GM23338 (cell line): Measurements from ENCODE around the gene LRRTM2. TPM values are rescaled to one million over a fixed set of nuclear protein-coding genes. Genes with fewer than 3 reads are reported as not detected.

Source experiments
- ATAC-seq: fragments of 200-7000 bp; cut with Tn5 transposase; 3 replicates; pipeline ENCODE4 v1.9.1; 2020
- DNase-seq: peaks from one replicate; pipeline ENCODE4 v3.0.0-alpha.2; 2015; ENCODE audit warnings: low spot score
- H2AFZ ChIP-seq: fragments of 200-600 bp; sonication (generic); 2 replicates; pipeline ENCODE4 v1.8.0; 2016; ENCODE audit warnings: antibody characterized with exemption, mild to moderate bottlenecking, moderate library complexity
- H3F3A ChIP-seq: fragments of 200-600 bp; sonication (generic); replicated peaks from 2 replicates; pipeline ENCODE4 v1.8.0; 2017; ENCODE audit warnings: antibody characterized with exemption, mixed run types, low read depth
- H3K27ac ChIP-seq: fragments of 200-600 bp; sonication (generic); 2 replicates; pipeline ENCODE4 v1.6.1; 2016; ENCODE audit warnings: low read depth
- H3K27me3 ChIP-seq: fragments of 200-600 bp; sonication (generic); 2 replicates; pipeline ENCODE4 v1.8.0; 2016; ENCODE audit warnings: mild to moderate bottlenecking, mixed run types, moderate library complexity; ENCODE audit not compliant: insufficient read depth
- H3K36me3 ChIP-seq: fragments of 200-600 bp; sonication (generic); 2 replicates; pipeline ENCODE4 v1.8.0; 2016; ENCODE audit warnings: mild to moderate bottlenecking; ENCODE audit not compliant: insufficient read depth
- H3K4me1 ChIP-seq: fragments of 200-600 bp; sonication (generic); 2 replicates; pipeline ENCODE4 v1.8.0; 2016; ENCODE audit warnings: mild to moderate bottlenecking, moderate library complexity; ENCODE audit not compliant: insufficient read depth
- H3K4me2 ChIP-seq: fragments of 200-600 bp; sonication (generic); 2 replicates; pipeline ENCODE4 v1.7.1; 2017; ENCODE audit warnings: mixed run types
- H3K4me3 ChIP-seq: fragments of 200-600 bp; sonication (generic); 2 replicates; pipeline ENCODE4 v1.6.1; 2016; ENCODE audit warnings: mixed run types
- H3K79me2 ChIP-seq: fragments of 200-600 bp; sonication (generic); replicated peaks from 2 replicates; pipeline ENCODE4 v1.8.0; 2017; ENCODE audit warnings: mild to moderate bottlenecking; ENCODE audit not compliant: insufficient read depth
- H3K9me2 ChIP-seq: fragments of 200-600 bp; sonication (generic); 2 replicates; pipeline ENCODE4 v1.8.0; 2017; ENCODE audit not compliant: insufficient read depth
- H4K20me1 ChIP-seq: fragments of 200-600 bp; sonication (generic); replicated peaks from 2 replicates; pipeline ENCODE4 v1.8.0; 2017; ENCODE audit warnings: mild to moderate bottlenecking; ENCODE audit not compliant: insufficient read depth
- H3K27ac Mint-ChIP-seq: 2 replicates; pipeline ENCODE4 v1.8.0; 2020; ENCODE audit warnings: inconsistent platforms, mild to moderate bottlenecking, moderate library complexity, mixed read lengths
- H3K27me3 Mint-ChIP-seq: 3 replicates; pipeline ENCODE4 v1.8.0; 2022; ENCODE audit warnings: low read depth, mild to moderate bottlenecking, moderate library complexity, mixed read lengths, inconsistent platforms; ENCODE audit not compliant: insufficient read depth, poor library complexity
- H3K36me3 Mint-ChIP-seq: 3 replicates; pipeline ENCODE4 v1.8.0; 2021; ENCODE audit warnings: low read depth, mild to moderate bottlenecking, inconsistent platforms, moderate library complexity, mixed read lengths
- H3K4me1 Mint-ChIP-seq: 3 replicates; pipeline ENCODE4 v1.8.0; 2020; ENCODE audit warnings: mild to moderate bottlenecking, inconsistent platforms, mixed read lengths
- H3K4me3 Mint-ChIP-seq: 3 replicates; pipeline ENCODE4 v1.8.0; 2021; ENCODE audit warnings: moderate library complexity, mild to moderate bottlenecking, inconsistent platforms, mixed read lengths
- H3K9me3 Mint-ChIP-seq: 3 replicates; pipeline ENCODE4 v1.8.0; 2020; ENCODE audit warnings: moderate library complexity, mild to moderate bottlenecking, inconsistent platforms, mixed read lengths
- EZH2phosphoT487 ChIP-seq: fragments of 200-600 bp; sonication (generic); IDR thresholded peaks from one replicate; pipeline ENCODE4 v1.8.1; 2018; ENCODE audit warnings: antibody characterized with exemption; ENCODE audit not compliant: unreplicated experiment
- JUNB ChIP-seq: IDR thresholded peaks from one replicate; pipeline ENCODE4 v1.6.1; 2016; ENCODE audit warnings: antibody characterized with exemption; ENCODE audit not compliant: unreplicated experiment
- NANOG ChIP-seq: IDR thresholded peaks from 2 replicates; pipeline ENCODE4 v1.6.1; 2016; ENCODE audit warnings: antibody characterized with exemption, borderline replicate concordance
- POLR2AphosphoS5 ChIP-seq: IDR thresholded peaks from 2 replicates; pipeline ENCODE4 v1.6.1; 2016; ENCODE audit warnings: antibody characterized with exemption, low read depth
- ZNF331 ChIP-seq: fragments of 250-450 bp; sonication (Bioruptor Pico); IDR thresholded peaks from 2 replicates; pipeline ENCODE4 v1.5.0; 2020; ENCODE audit warnings: low read depth, mild to moderate bottlenecking, moderate library complexity
- polyA plus RNA-seq: library from polyadenylated mRNA; unstranded; fragments of >200 nt; fragmentation: Nextera tagmentation; extraction: Ambion mirVana; gene quantifications from 2 replicates; pipeline ENCODE4 v1.2.1, GENCODE V29; 2016
- total RNA-seq: library from RNA; depleted of rRNA; stranded (reverse); fragments of >200 nt; shearing (Covaris generic); gene quantifications from 2 replicates; pipeline ENCODE4 v1.2.3, GENCODE V29; 2014
- TF ChIP-seq, protein P1 (sequence below): IDR thresholded peaks from one replicate; pipeline ENCODE4 v1.6.1; 2018; ENCODE audit warnings: antibody characterized with exemption; ENCODE audit not compliant: unreplicated experiment
- TF ChIP-seq, protein P2 (sequence below): IDR thresholded peaks from 2 replicates; pipeline ENCODE4 v1.6.1; 2016; ENCODE audit warnings: antibody characterized with exemption
- TF ChIP-seq, protein P3 (sequence below), 2 experiments: fragments of 200-600 bp in 1 of 2; sonication (generic) in 1 of 2; conservative IDR thresholded peaks; 2 replicates each; pipeline versions ENCODE4 v1.5.1 to v1.6.1; 2016 to 2017; ENCODE audit warnings: antibody characterized with exemption in 2 of 2, low read depth in 2 of 2, mild to moderate bottlenecking in 2 of 2, moderate library complexity in 1 of 2
- TF ChIP-seq, protein P4 (sequence below): fragments of 250-450 bp; sonication (Bioruptor Pico); IDR thresholded peaks from 2 replicates; pipeline ENCODE4 v1.5.0; 2020; ENCODE audit warnings: mild to moderate bottlenecking, moderate library complexity

Gene LRRTM2
- total and polyA plus RNA-seq, 2 experiments from 2014 or later, result 1.5 TPM; not detected in 1

DNA sequence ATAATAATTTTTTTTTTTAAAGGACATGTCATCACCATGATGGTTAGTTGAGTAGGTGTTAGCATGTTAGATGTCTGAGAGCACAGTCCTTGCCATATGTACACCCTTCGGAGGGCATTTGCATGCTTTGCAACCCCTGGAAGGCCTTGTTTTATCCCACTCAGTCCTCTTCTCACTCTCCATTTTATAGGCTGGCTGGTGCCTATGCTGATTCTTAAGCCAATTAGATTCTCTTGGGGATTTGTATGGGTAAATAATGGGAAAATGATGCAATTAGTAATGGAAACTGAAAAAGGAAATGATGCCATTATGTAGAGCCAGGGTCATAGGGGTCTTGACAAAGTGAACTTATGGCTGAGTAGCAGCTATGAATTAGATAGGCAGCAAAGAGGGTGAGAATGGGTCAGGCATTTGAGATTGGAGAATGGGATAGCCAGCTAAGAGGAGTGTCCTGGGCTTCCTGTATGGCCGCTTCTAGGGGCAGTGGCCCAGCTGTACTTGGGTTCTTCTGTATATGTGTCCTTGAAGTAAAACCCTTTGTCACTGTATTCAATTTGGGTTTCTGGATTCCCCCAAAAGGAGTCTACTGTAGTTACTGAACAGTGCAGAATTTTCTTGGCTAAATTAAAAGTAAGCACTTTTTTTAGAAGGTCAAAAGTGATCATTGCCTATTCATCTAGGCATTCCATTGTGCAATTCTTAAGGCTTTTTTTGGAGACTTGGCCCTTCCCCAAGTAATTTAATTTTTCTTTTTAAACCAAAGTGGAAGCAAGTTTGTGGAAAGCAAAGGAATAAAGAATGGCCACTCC is 31.6 kb downstream of the LRRTM2 start:
- Histone ChIP-seq H3K9me2 (peaks cover 4% of the 10 kb centered on the region; the same call in 1 of the 2 replicates), H3K4me2 (no peak overlapping the region), H2AFZ (no peak overlapping the region), H3K79me2 (peaks cover 99% of the 10 kb centered on the region), H3F3A (no peaks in the 10 kb centered on the region), H3K27ac (no peak overlapping the region), H3K4me3 (no peak overlapping the region), H3K36me3 (no peaks in the 10 kb centered on the region), H3K27me3 (no peaks in the 10 kb centered on the region), H4K20me1 (no peaks in the 10 kb centered on the region), H3K4me1 (peaks cover 55% of the 10 kb centered on the region)
- peak; percentile 50; the same call in 2 of the 3 replicates for ATAC-seq
- peak overlapping the region; percentile 9; the same call in 1 of the 2 replicates for H3K27ac Mint-ChIP-seq
- no peaks in the 10 kb centered on the region for H3K27me3 Mint-ChIP-seq
- H3K9me3 Mint-ChIP-seq, result no peaks in the 10 kb centered on the region
- H3K4me3 Mint-ChIP-seq, result no peak overlapping the region
- TF ChIP-seq, protein P1, sequence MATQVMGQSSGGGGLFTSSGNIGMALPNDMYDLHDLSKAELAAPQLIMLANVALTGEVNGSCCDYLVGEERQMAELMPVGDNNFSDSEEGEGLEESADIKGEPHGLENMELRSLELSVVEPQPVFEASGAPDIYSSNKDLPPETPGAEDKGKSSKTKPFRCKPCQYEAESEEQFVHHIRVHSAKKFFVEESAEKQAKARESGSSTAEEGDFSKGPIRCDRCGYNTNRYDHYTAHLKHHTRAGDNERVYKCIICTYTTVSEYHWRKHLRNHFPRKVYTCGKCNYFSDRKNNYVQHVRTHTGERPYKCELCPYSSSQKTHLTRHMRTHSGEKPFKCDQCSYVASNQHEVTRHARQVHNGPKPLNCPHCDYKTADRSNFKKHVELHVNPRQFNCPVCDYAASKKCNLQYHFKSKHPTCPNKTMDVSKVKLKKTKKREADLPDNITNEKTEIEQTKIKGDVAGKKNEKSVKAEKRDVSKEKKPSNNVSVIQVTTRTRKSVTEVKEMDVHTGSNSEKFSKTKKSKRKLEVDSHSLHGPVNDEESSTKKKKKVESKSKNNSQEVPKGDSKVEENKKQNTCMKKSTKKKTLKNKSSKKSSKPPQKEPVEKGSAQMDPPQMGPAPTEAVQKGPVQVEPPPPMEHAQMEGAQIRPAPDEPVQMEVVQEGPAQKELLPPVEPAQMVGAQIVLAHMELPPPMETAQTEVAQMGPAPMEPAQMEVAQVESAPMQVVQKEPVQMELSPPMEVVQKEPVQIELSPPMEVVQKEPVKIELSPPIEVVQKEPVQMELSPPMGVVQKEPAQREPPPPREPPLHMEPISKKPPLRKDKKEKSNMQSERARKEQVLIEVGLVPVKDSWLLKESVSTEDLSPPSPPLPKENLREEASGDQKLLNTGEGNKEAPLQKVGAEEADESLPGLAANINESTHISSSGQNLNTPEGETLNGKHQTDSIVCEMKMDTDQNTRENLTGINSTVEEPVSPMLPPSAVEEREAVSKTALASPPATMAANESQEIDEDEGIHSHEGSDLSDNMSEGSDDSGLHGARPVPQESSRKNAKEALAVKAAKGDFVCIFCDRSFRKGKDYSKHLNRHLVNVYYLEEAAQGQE, result no peak
- TF ChIP-seq NANOG, result no peak
- TF ChIP-seq, protein P2, sequence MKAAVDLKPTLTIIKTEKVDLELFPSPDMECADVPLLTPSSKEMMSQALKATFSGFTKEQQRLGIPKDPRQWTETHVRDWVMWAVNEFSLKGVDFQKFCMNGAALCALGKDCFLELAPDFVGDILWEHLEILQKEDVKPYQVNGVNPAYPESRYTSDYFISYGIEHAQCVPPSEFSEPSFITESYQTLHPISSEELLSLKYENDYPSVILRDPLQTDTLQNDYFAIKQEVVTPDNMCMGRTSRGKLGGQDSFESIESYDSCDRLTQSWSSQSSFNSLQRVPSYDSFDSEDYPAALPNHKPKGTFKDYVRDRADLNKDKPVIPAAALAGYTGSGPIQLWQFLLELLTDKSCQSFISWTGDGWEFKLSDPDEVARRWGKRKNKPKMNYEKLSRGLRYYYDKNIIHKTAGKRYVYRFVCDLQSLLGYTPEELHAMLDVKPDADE, result no peak
- TF ChIP-seq JUNB, result no peak
- no peak for TF ChIP-seq EZH2phosphoT487
- no peak for TF ChIP-seq ZNF331
- TF ChIP-seq POLR2AphosphoS5, result no peak
- TF ChIP-seq, protein P3, sequence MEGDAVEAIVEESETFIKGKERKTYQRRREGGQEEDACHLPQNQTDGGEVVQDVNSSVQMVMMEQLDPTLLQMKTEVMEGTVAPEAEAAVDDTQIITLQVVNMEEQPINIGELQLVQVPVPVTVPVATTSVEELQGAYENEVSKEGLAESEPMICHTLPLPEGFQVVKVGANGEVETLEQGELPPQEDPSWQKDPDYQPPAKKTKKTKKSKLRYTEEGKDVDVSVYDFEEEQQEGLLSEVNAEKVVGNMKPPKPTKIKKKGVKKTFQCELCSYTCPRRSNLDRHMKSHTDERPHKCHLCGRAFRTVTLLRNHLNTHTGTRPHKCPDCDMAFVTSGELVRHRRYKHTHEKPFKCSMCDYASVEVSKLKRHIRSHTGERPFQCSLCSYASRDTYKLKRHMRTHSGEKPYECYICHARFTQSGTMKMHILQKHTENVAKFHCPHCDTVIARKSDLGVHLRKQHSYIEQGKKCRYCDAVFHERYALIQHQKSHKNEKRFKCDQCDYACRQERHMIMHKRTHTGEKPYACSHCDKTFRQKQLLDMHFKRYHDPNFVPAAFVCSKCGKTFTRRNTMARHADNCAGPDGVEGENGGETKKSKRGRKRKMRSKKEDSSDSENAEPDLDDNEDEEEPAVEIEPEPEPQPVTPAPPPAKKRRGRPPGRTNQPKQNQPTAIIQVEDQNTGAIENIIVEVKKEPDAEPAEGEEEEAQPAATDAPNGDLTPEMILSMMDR (conservative IDR thresholded peaks at IDR 0.05; ENCODE audit: low read depth in 2 of 2), result no peak
- DNase-seq, result no peak
- H3K36me3 Mint-ChIP-seq, result no peaks in the 10 kb centered on the region
- H3K4me1 Mint-ChIP-seq, result peaks cover 54% of the 10 kb centered on the region

DNA sequence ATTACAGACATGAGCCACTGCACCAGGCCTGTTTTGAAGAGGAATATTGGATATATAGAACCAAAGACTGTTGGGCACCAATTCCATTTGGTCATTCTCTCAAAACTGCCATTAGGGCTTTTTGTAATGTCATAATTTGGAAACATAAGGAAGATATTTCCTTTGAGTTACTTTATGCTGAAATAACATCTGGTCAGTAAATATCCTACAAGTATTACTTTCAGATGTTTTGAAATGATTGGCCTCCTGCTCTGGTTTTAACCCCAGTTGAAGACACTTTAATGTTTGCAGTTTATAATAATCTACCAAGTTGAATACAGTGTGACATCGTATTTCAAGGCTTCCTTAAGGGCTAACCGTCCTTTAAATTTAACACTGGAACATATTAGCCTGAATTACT is 33.6 kb downstream of the LRRTM2 start:
- ATAC-seq (no peak), DNase-seq (no peak)
- H3K4me3 ChIP-seq, result no peak overlapping the region
- Mint-ChIP-seq H3K27ac (no peak overlapping the region), H3K9me3 (no peaks in the 10 kb centered on the region), H3K36me3 (no peaks in the 10 kb centered on the region), H3K4me1 (peaks cover 51% of the 10 kb centered on the region), H3K4me3 (no peak overlapping the region), H3K27me3 (no peaks in the 10 kb centered on the region)
- peaks cover 4% of the 10 kb centered on the region; the same call in 1 of the 2 replicates for H3K9me2 ChIP-seq
- peaks cover 56% of the 10 kb centered on the region for H3K4me1 ChIP-seq
- H3K4me2 ChIP-seq, result no peak overlapping the region
- no peak overlapping the region for H2AFZ ChIP-seq
- H3K27me3 ChIP-seq, result no peaks in the 10 kb centered on the region
- peaks cover 97% of the 10 kb centered on the region for H3K79me2 ChIP-seq
- no peak overlapping the region for H3K27ac ChIP-seq
- no peaks in the 10 kb centered on the region for H3K36me3 ChIP-seq
- no peaks in the 10 kb centered on the region for H3F3A ChIP-seq
- no peaks in the 10 kb centered on the region for H4K20me1 ChIP-seq
- TF ChIP-seq NANOG, result no peak
- TF ChIP-seq, protein P4, sequence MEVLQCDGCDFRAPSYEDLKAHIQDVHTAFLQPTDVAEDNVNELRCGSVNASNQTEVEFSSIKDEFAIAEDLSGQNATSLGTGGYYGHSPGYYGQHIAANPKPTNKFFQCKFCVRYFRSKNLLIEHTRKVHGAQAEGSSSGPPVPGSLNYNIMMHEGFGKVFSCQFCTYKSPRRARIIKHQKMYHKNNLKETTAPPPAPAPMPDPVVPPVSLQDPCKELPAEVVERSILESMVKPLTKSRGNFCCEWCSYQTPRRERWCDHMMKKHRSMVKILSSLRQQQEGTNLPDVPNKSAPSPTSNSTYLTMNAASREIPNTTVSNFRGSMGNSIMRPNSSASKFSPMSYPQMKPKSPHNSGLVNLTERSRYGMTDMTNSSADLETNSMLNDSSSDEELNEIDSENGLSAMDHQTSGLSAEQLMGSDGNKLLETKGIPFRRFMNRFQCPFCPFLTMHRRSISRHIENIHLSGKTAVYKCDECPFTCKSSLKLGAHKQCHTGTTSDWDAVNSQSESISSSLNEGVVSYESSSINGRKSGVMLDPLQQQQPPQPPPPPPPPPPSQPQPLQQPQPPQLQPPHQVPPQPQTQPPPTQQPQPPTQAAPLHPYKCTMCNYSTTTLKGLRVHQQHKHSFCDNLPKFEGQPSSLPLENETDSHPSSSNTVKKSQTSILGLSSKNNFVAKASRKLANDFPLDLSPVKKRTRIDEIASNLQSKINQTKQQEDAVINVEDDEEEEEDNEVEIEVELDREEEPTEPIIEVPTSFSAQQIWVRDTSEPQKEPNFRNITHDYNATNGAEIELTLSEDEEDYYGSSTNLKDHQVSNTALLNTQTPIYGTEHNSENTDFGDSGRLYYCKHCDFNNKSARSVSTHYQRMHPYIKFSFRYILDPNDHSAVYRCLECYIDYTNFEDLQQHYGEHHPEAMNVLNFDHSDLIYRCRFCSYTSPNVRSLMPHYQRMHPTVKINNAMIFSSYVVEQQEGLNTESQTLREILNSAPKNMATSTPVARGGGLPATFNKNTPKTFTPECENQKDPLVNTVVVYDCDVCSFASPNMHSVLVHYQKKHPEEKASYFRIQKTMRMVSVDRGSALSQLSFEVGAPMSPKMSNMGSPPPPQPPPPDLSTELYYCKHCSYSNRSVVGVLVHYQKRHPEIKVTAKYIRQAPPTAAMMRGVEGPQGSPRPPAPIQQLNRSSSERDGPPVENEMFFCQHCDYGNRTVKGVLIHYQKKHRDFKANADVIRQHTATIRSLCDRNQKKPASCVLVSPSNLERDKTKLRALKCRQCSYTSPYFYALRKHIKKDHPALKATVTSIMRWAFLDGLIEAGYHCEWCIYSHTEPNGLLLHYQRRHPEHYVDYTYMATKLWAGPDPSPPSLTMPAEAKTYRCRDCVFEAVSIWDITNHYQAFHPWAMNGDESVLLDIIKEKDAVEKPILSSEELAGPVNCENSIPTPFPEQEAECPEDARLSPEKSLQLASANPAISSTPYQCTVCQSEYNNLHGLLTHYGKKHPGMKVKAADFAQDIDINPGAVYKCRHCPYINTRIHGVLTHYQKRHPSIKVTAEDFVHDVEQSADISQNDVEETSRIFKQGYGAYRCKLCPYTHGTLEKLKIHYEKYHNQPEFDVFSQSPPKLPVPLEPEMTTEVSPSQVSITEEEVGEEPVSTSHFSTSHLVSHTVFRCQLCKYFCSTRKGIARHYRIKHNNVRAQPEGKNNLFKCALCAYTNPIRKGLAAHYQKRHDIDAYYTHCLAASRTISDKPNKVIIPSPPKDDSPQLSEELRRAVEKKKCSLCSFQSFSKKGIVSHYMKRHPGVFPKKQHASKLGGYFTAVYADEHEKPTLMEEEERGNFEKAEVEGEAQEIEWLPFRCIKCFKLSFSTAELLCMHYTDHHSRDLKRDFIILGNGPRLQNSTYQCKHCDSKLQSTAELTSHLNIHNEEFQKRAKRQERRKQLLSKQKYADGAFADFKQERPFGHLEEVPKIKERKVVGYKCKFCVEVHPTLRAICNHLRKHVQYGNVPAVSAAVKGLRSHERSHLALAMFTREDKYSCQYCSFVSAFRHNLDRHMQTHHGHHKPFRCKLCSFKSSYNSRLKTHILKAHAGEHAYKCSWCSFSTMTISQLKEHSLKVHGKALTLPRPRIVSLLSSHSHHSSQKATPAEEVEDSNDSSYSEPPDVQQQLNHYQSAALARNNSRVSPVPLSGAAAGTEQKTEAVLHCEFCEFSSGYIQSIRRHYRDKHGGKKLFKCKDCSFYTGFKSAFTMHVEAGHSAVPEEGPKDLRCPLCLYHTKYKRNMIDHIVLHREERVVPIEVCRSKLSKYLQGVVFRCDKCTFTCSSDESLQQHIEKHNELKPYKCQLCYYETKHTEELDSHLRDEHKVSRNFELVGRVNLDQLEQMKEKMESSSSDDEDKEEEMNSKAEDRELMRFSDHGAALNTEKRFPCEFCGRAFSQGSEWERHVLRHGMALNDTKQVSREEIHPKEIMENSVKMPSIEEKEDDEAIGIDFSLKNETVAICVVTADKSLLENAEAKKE (CRISPR knock-in tag), result no peak
